ENCODE measurements around the gene DARS2. TPM values are rescaled to one million over a fixed set of nuclear protein-coding genes. Genes with fewer than 3 reads are reported as not detected.
"Not testable (repeated sequence)": the region's sequence is repeated elsewhere in the genome, so short reads cannot be mapped to it uniquely, and the experiment has no call there.

DARS2 gene
- total RNA-seq, 1 experiment from 2014 or later = 34.6 TPM

DNA sequence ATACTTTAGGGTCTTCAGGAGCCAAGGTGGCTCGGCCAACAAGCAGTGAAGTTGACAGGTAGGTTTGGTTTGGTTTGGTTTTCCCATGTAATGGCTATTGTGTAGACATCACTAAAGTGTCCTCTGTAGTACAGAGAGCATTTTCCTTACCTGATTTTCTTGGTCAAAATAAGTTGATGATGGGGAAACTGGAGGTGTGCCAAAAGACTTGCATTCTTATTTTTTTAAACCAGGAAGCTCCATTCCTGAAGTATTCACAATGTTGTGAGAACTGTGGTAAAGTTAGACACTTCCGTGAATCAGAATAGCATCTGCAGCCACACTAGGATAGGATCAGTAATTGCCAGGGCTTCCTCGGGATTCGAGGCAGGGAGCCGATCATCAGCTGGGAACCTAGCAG is 46.6 kb downstream of the DARS2 start:
- Mint-ChIP-seq H3K27me3 (ENCODE audit: insufficient read depth, unreplicated experiment) (no peaks in the 10 kb centered on the region), H3K36me3 (ENCODE audit: insufficient read depth, unreplicated experiment) (peaks cover 67% of the 10 kb centered on the region), H3K9me3 (ENCODE audit: unreplicated experiment) (no peaks in the 10 kb centered on the region), H3K4me3 (ENCODE audit: unreplicated experiment) (no peak overlapping the region), H3K4me1 (ENCODE audit: insufficient read depth, unreplicated experiment) (peaks cover 37% of the 10 kb centered on the region), H3K27ac (ENCODE audit: low read depth, unreplicated experiment) (no peak overlapping the region)
- intact Hi-C loops (cut with micrococcal nuclease) = no loop called here
- TF ChIP-seq, protein P1, sequence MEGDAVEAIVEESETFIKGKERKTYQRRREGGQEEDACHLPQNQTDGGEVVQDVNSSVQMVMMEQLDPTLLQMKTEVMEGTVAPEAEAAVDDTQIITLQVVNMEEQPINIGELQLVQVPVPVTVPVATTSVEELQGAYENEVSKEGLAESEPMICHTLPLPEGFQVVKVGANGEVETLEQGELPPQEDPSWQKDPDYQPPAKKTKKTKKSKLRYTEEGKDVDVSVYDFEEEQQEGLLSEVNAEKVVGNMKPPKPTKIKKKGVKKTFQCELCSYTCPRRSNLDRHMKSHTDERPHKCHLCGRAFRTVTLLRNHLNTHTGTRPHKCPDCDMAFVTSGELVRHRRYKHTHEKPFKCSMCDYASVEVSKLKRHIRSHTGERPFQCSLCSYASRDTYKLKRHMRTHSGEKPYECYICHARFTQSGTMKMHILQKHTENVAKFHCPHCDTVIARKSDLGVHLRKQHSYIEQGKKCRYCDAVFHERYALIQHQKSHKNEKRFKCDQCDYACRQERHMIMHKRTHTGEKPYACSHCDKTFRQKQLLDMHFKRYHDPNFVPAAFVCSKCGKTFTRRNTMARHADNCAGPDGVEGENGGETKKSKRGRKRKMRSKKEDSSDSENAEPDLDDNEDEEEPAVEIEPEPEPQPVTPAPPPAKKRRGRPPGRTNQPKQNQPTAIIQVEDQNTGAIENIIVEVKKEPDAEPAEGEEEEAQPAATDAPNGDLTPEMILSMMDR (IDR thresholded peaks at IDR 0.05; ENCODE audit: unreplicated experiment) = no peak
- no TSS peak for BruUV-seq (replicated peaks)
- POLR2A ChIA-PET = interaction anchor here (0.6 to 4.9 kb wide), 4 partner anchors 17 to 442 kb away, joined by 3 to 18 read pairs (median 3); no protein-coding TSS in a partner anchor
- CTCF ChIA-PET = no interaction called here
- no peak for DNase-seq (ENCODE audit: unreplicated experiment)

DNA sequence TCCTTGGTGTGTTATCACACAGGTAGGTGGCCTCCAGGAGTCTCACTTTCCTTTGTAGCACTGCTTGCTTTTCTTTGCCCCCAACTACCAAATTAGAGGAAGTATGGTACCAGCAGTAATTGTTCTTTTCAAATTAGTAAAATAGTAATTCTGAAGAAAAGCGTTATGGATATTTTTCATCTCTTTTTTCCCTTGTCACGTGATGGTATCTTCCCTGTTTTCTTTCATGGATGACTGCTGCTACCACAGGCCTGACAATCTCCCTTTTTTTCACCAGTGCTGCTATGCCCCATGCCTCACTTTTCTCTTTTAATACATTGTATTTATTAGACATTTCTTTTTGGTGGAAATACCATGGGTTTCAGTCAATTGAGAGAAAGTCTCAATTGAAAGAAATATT is 47.0 kb downstream of the DARS2 start:
- Mint-ChIP-seq H3K9me3 (ENCODE audit: unreplicated experiment) (no peaks in the 10 kb centered on the region), H3K27ac (ENCODE audit: low read depth, unreplicated experiment) (no peak overlapping the region), H3K27me3 (ENCODE audit: insufficient read depth, unreplicated experiment) (no peaks in the 10 kb centered on the region), H3K36me3 (ENCODE audit: insufficient read depth, unreplicated experiment) (peaks cover 67% of the 10 kb centered on the region), H3K4me1 (ENCODE audit: insufficient read depth, unreplicated experiment) (peaks cover 33% of the 10 kb centered on the region), H3K4me3 (ENCODE audit: unreplicated experiment) (no peak overlapping the region)
- BruUV-seq (replicated peaks) = no TSS peak
- no peak for DNase-seq (ENCODE audit: unreplicated experiment)
- TF ChIP-seq, protein P1 (IDR thresholded peaks at IDR 0.05; ENCODE audit: unreplicated experiment) = no peak
- CTCF ChIA-PET = no interaction called here
- POLR2A ChIA-PET = interaction anchor here (0.6 to 4.9 kb wide), 4 partner anchors 17 to 442 kb away, joined by 3 to 18 read pairs (median 3); no protein-coding TSS in a partner anchor
- intact Hi-C loops (cut with micrococcal nuclease) = no loop called here

DNA sequence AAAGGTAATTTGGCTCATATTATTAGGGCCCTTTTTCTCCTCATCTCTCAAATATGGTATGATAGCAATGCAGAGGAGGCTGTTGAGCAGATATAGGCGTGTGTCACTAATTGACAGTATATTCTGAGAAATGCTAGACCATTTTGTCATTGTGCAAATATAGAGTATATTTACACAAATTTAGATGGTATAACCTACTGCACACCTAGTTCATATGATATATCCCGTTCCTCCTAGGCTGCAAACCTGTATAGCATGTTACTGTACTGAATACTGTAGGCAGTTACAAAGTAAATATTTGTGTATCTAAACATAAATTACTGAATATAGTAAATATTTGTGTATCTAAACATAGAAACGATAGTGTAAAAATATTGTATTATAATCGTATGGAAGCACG is 52.3 kb downstream of the DARS2 start:
- TF ChIP-seq, protein P1 (IDR thresholded peaks at IDR 0.05; ENCODE audit: unreplicated experiment) = no peak
- ChIA-PET POLR2A (interaction anchor here (0.6 to 1.0 kb wide), 2 partner anchors 52 to 149 kb away, joined by 3 to 4 read pairs; no protein-coding TSS in a partner anchor), CTCF (no interaction called here)
- peaks cover 12% of the 10 kb centered on the region for H3K4me1 Mint-ChIP-seq (ENCODE audit: insufficient read depth, unreplicated experiment)
- no peak overlapping the region for H3K27ac Mint-ChIP-seq (ENCODE audit: low read depth, unreplicated experiment)
- BruUV-seq (replicated peaks) = no TSS peak
- H3K36me3 Mint-ChIP-seq (ENCODE audit: insufficient read depth, unreplicated experiment) = peaks cover 50% of the 10 kb centered on the region
- no peak for DNase-seq (ENCODE audit: unreplicated experiment)
- H3K27me3 Mint-ChIP-seq (ENCODE audit: insufficient read depth, unreplicated experiment) = no peaks in the 10 kb centered on the region
- intact Hi-C loops (cut with micrococcal nuclease) = no loop called here
- no peak overlapping the region for H3K4me3 Mint-ChIP-seq (ENCODE audit: unreplicated experiment)
- no peaks in the 10 kb centered on the region for H3K9me3 Mint-ChIP-seq (ENCODE audit: unreplicated experiment)

DNA sequence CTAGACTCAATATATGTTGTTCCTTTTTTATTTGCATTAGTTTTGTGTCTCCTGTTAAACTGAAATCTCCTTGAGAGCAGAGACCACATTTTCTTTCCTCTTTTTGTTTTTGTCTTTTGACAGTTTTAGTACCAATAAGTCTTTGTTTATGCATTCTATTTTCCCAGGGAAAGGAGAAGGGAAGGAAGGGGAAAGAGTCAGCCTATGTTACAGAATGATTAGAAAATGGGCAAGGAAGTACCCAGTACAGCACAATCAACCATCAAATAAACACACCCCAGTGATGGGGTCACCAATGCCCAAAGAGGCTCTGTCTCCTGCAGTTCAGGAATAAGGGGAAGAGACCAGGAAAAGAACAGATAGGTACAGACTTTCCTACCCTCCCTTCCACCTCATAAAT is 53.8 kb downstream of the DARS2 start:
- CTCF ChIA-PET = no interaction called here
- BruUV-seq (replicated peaks) = no TSS peak
- intact Hi-C loops (cut with micrococcal nuclease) = no loop called here
- H3K27me3 Mint-ChIP-seq (ENCODE audit: insufficient read depth, unreplicated experiment) = no peaks in the 10 kb centered on the region
- TF ChIP-seq, protein P1 (IDR thresholded peaks at IDR 0.05; ENCODE audit: unreplicated experiment) = no peak
- POLR2A ChIA-PET = interaction anchor here (0.6 to 1.0 kb wide), 4 partner anchors 10 to 28 kb away, joined by 3 to 5 read pairs (median 3); partner anchors contain the start of gene ZBTB37
- no peak overlapping the region for H3K27ac Mint-ChIP-seq (ENCODE audit: low read depth, unreplicated experiment)
- H3K4me3 Mint-ChIP-seq (ENCODE audit: unreplicated experiment) = no peak overlapping the region
- DNase-seq (ENCODE audit: unreplicated experiment) = no peak
- peaks cover 45% of the 10 kb centered on the region for H3K36me3 Mint-ChIP-seq (ENCODE audit: insufficient read depth, unreplicated experiment)
- peaks cover 4% of the 10 kb centered on the region for H3K4me1 Mint-ChIP-seq (ENCODE audit: insufficient read depth, unreplicated experiment)
- H3K9me3 Mint-ChIP-seq (ENCODE audit: unreplicated experiment) = no peaks in the 10 kb centered on the region

DNA sequence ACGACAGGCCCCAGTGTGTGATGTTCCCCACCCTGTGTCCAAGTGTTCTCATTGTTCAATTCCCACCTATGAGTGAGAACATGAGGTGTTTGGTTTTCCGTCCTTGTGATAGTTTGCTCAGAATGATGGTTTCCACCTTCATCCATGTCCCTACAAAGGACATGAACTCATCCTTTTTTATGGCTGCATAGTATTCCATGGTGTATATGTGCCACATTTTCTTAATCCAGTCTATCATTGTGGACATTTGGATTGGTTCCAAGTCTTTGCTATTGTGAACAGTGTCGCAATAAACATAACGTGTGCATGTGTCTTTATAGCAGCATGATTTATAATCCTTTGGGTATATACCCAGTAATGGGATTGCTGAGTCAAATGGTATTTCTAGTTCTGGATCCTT is 56.6 kb downstream of the DARS2 start:
- intact Hi-C loops (cut with micrococcal nuclease); H3K4me1 Mint-ChIP-seq (ENCODE audit: insufficient read depth, unreplicated experiment); CTCF ChIA-PET; POLR2A ChIA-PET; H3K4me3 Mint-ChIP-seq (ENCODE audit: unreplicated experiment); H3K9me3 Mint-ChIP-seq (ENCODE audit: unreplicated experiment); H3K27ac Mint-ChIP-seq (ENCODE audit: low read depth, unreplicated experiment); H3K27me3 Mint-ChIP-seq (ENCODE audit: insufficient read depth, unreplicated experiment); DNase-seq (ENCODE audit: unreplicated experiment); BruUV-seq (replicated peaks): not testable (repeated sequence)
- H3K36me3 Mint-ChIP-seq (ENCODE audit: insufficient read depth, unreplicated experiment) = peaks cover 29% of the 10 kb centered on the region
